Naive thymus-derived CD8-positive, alpha-beta T cell (primary cell): ENCODE data around the gene TTC7B. TPM values are rescaled to one million over a fixed set of nuclear protein-coding genes. Genes with fewer than 3 reads are reported as not detected.

Experiments used
- ATAC-seq, 2 donors: fragments of 150-1000 bp; cut with Tn5 transposase in 1 of 2; sonication (Bioruptor Pico), chemical (Tn5 transposase) in 1 of 2; 1 replicate in 1 of 2; 2 replicates in 1 of 2; pipeline ENCODE4 v1.10.0; 2021; ENCODE audit warnings: mild to moderate bottlenecking in 2 of 2, moderate library complexity in 2 of 2
- POLR2A ChIA-PET: fragments of 350-600 bp; sonication (Branson Sonifier 250); formaldehyde crosslinking; loops from one replicate; lab custom pipeline; 2021; ENCODE audit warnings: antibody characterized with exemption; lab: Charles Lee
- DNase-seq, 10 donors: peaks; one replicate each; pipeline versions ENCODE4 v3.0.0 to v3.0.0-alpha.2; 2020 to 2022
- H3K27ac Mint-ChIP-seq, 10 donors: one replicate each; pipeline ENCODE4 v1.8.0; 2020 to 2022; ENCODE audit warnings: mild to moderate bottlenecking in 10 of 10, mixed read lengths in 10 of 10, moderate library complexity in 4 of 10, inconsistent platforms in 1 of 10
- H3K27me3 Mint-ChIP-seq, 5 donors: one replicate each; pipeline ENCODE4 v1.8.0; 2021 to 2022; ENCODE audit warnings: mixed read lengths in 5 of 5
- H3K36me3 Mint-ChIP-seq, 3 donors: one replicate each; pipeline ENCODE4 v1.8.0; 2020 to 2022; ENCODE audit warnings: mixed read lengths in 3 of 3, mild to moderate bottlenecking in 2 of 3, inconsistent platforms in 1 of 3
- H3K4me1 Mint-ChIP-seq, 4 donors: one replicate each; pipeline ENCODE4 v1.8.0; 2021 to 2022; ENCODE audit warnings: mixed read lengths in 4 of 4
- H3K4me3 Mint-ChIP-seq, 10 donors: one replicate each; pipeline ENCODE4 v1.8.0; 2020 to 2022; ENCODE audit warnings: mild to moderate bottlenecking in 10 of 10, mixed read lengths in 10 of 10, moderate library complexity in 6 of 10, inconsistent platforms in 1 of 10
- H3K9me3 Mint-ChIP-seq, 9 donors: one replicate each; pipeline ENCODE4 v1.8.0; 2020 to 2022; ENCODE audit warnings: mixed read lengths in 9 of 9, mild to moderate bottlenecking in 3 of 9, inconsistent platforms in 1 of 9, moderate library complexity in 1 of 9
- polyA plus RNA-seq, 3 donors: library from polyadenylated mRNA; unstranded; fragments of 300-500 nt; fragmentation: Illumina TruSeq; gene quantifications; one replicate each; pipeline ENCODE4 v1.2.3, GENCODE V29; 2021
- total RNA-seq, 8 experiments: library from RNA in 2 of 8; stranded (reverse) in 2 of 8; gene quantifications; one replicate each; pipeline ENCODE4 v1.2.3 and lab custom pipeline; 2021 to 2026

Gene TTC7B
- total and polyA plus RNA-seq, 5 experiments from 2014 or later = 0.01 to 0.81 (median 0.41) TPM

DNA sequence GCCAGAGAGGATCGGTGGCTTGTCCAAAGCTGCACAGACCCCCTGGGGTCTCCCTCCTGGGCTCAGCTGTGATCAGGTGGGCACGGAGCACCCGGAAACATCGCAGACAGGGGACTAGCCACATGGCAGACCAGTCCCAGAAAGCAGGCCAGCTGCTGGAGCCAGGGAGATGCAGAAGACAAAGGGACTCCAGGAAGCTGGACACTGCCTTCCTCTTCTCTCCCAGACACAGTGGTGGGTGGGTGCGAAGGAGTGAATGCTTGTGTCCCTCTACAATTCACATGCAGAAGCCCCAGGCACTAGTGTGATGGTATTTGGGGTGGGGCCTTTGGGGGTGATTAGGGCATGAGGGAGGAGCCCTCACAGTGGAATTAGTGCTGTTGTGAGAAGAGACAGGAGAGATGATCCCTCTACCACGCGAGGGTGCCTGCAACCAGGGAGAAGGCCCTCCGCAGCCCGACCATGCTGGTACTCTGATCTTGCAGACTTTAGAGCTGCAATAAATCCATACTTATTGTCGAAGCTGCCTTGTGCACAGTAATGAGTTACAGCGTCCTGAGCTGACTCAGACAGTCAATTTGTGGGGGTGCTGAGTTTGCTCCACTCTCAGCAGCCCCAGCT lies 324.2 kb downstream of the TTC7B start:
- Mint-ChIP-seq H3K27ac (no peak overlapping the region), H3K36me3 (peaks cover 0 to 4% (median 0%) of the 10 kb centered on the region in 3 donors), H3K4me3 (no peak overlapping the region), H3K27me3 (peaks cover 0 to 1% (median 0%) of the 10 kb centered on the region in 5 donors), H3K4me1 (peaks cover 0 to 2% (median 0%) of the 10 kb centered on the region in 4 donors), H3K9me3 (peaks cover 0 to 3% (median 0%) of the 10 kb centered on the region in 9 donors)
- POLR2A ChIA-PET = no interaction called here
- DNase-seq (no peak), ATAC-seq (no peak)

DNA sequence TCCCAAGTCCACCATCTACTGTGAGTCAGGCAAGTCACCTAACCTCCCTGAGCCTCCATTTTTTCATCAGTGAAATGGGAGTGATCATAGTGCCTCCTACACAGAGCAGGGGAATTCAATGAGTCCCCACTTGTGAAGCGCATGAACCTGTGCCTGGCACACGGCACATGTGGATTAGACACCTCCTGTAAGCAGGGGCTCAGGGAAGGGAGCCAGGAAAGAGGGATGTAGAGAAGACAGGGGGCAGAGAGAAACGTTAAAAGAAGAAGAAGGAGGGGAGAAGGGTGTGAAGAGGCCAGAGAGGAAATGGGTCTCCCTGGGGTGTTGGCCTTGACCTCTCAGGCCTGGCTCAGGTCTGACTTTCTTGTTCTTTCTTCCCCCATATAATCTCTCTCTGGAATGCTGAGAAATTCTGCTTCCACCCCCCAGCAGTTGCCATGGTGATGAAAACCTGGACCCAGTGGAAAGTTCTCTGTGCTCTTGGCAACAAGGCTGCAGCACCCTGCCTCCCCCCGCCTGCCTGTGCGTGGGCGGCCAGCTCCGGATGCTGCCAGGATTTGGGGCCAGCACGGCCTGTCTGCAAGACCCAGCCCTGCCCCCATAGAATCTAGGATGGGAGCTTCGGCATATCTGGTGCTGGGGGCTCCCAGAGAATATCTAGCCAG lies 324.9 kb downstream of the TTC7B start:
- DNase-seq (no peak), ATAC-seq (no peak)
- POLR2A ChIA-PET = no interaction called here
- Mint-ChIP-seq H3K27ac (peak overlapping the region in 1 of 10 donors; percentile 45), H3K4me1 (peaks cover 0 to 5% (median 0%) of the 10 kb centered on the region in 4 donors), H3K36me3 (peaks cover 0 to 4% (median 0%) of the 10 kb centered on the region in 3 donors), H3K4me3 (no peak overlapping the region), H3K27me3 (peaks cover 0 to 1% (median 0%) of the 10 kb centered on the region in 5 donors), H3K9me3 (peaks cover 0 to 3% (median 0%) of the 10 kb centered on the region in 9 donors)

DNA sequence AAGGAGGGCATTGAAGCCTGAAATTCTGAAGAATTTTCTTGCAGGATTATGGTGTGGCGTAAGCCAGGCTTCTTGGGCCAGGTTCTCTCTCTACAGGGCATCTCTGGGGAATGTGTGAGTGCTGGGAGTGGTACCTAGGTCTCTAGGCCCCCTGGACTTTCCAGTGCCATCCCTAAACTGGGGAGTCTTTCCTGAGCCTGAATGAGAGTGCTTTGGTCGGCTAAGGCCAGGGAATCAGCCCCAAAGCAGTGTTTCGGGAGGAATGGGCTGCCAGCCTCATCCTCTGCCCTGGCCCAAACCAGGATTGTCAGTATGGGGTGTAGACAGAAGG lies 325.5 kb downstream of the TTC7B start:
- POLR2A ChIA-PET = no interaction called here
- Mint-ChIP-seq H3K4me3 (no peak overlapping the region), H3K27me3 (peaks cover 0 to 1% (median 0%) of the 10 kb centered on the region in 5 donors), H3K9me3 (peaks cover 0 to 3% (median 0%) of the 10 kb centered on the region in 9 donors), H3K4me1 (peaks cover 0 to 6% (median 0%) of the 10 kb centered on the region in 4 donors), H3K27ac (no peak overlapping the region), H3K36me3 (peaks cover 0 to 4% (median 0%) of the 10 kb centered on the region in 3 donors)
- no peak for ATAC-seq
- no peak for DNase-seq

DNA sequence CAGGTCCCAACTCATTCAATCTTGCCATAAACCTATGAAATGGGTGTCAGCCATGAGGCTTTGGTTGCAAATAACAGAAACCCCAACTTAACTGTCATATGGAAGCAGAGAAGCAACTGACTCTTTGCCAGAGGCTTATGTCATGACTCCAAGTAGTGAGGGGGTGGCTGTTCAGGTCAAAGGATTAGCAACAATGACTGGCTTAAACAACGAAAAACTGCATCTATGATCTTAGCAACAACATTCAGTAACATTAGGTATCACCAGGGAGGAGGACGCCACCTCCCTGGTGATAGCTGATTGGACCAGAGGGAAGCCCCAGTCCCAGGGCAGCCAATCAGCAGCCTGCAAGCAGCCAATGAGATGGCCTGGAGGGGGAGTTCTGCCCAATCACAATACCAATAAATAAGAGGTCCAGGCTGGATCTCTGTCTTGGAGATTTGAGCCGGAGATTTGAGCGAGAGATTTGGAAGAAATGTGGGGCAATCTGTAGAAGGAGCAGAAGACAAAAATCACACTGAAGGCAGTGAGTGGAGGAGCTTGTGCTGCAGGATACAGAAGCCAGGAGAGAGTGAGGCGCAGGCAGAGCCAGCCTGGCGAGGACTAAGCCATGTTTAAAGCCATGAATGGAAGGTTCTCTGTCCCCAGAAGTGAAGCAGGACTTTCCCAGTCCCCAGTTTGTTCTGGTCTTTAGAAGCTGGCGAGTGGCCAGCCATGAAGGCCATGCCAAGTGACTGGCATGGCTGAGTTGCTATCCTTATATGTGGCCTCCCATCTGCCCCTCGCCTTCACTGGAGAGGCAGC lies 326.1 kb downstream of the TTC7B start:
- ATAC-seq (no peak), DNase-seq (no peak)
- Mint-ChIP-seq H3K4me1 (peaks cover 0 to 6% (median 0%) of the 10 kb centered on the region in 4 donors), H3K4me3 (no peak overlapping the region), H3K36me3 (peaks cover 0 to 1% (median 0%) of the 10 kb centered on the region in 3 donors), H3K27me3 (peaks cover 0 to 1% (median 0%) of the 10 kb centered on the region in 5 donors), H3K27ac (no peak overlapping the region), H3K9me3 (peaks cover 0 to 3% (median 0%) of the 10 kb centered on the region in 9 donors)
- POLR2A ChIA-PET = no interaction called here

DNA sequence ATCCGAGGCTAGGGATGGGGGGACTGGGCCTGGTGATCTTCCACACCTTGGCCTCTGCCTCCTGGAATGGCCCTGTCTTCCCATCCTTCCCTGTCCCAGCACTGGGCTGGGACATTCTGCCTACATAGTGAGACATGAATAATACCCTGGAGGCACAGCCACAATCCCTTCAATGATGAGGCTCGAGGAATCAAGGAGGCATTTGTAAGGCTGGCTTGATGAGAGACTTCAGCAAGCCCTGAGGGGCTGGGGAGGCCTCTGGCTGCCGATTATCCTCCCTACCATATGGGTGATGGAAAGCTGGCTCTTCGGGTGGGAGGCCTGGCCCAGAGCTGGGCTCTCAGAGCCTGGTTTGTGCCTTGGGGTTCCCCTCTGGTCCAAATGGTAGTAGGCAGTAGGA lies 326.9 kb downstream of the TTC7B start:
- Mint-ChIP-seq H3K9me3 (peaks cover 0 to 2% (median 0%) of the 10 kb centered on the region in 9 donors), H3K4me3 (no peak overlapping the region), H3K27me3 (peaks cover 0 to 1% (median 0%) of the 10 kb centered on the region in 5 donors), H3K4me1 (peaks cover 2 to 8% (median 5%) of the 10 kb centered on the region in 4 donors), H3K27ac (no peak overlapping the region), H3K36me3 (no peaks in the 10 kb centered on the region)
- ATAC-seq = no peak
- no peak for DNase-seq
- POLR2A ChIA-PET = no interaction called here

DNA sequence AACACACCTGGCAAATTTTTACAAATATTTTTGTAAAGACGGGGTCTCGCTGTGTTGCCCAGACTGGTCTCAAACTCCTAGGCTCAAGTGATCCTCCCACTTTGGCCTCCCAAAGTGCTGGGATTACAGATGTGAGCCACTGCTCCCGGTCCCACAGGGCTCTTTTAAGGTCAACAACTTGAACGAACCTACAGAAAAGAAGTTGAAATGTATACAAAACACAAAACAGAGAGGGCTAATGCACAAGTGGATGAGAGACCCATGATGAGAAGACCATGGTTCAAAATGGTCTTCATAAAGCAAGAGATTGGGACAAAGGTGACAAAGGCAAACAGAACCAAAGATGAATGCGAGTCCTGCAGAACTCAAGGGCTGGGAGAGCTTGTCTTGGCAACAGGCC lies 328.0 kb downstream of the TTC7B start:
- POLR2A ChIA-PET = no interaction called here
- H3K27ac Mint-ChIP-seq = no peak overlapping the region
- no peak for DNase-seq
- peaks cover 12 to 16% (median 15%) of the 10 kb centered on the region in 4 donors for H3K4me1 Mint-ChIP-seq
- H3K36me3 Mint-ChIP-seq = no peaks in the 10 kb centered on the region
- H3K4me3 Mint-ChIP-seq = no peak overlapping the region
- peaks cover 0 to under 1% (median 0%) of the 10 kb centered on the region in 5 donors for H3K27me3 Mint-ChIP-seq
- peaks cover 0 to 2% (median 0%) of the 10 kb centered on the region in 9 donors for H3K9me3 Mint-ChIP-seq
- ATAC-seq = no peak

DNA sequence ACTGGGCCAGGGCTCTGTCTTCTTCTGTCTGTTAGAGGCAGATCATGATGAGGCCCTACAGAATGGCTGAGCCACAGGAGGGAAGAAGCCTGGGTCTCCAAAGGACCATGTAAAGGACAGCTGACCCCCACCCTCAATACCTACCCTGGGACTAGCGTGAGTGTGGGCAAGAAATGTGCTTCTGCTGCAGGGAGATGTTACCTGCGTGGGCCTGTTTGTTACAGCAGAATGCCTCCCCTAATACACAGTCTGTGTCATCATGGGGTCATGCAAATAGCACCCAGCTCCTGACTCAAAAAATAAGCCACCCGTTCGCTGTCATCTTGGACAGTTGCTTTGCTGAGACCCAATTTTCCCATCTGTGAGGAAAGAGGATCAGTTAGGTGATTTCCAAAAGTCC lies 328.8 kb downstream of the TTC7B start:
- Mint-ChIP-seq H3K36me3 (peaks cover 0 to 1% (median 0%) of the 10 kb centered on the region in 3 donors), H3K4me1 (peaks cover 14 to 19% (median 17%) of the 10 kb centered on the region in 4 donors), H3K27ac (no peak overlapping the region), H3K27me3 (no peaks in the 10 kb centered on the region), H3K9me3 (peaks cover 0 to under 1% (median 0%) of the 10 kb centered on the region in 9 donors), H3K4me3 (no peak overlapping the region)
- ATAC-seq = no peak
- DNase-seq = no peak
- POLR2A ChIA-PET = no interaction called here

DNA sequence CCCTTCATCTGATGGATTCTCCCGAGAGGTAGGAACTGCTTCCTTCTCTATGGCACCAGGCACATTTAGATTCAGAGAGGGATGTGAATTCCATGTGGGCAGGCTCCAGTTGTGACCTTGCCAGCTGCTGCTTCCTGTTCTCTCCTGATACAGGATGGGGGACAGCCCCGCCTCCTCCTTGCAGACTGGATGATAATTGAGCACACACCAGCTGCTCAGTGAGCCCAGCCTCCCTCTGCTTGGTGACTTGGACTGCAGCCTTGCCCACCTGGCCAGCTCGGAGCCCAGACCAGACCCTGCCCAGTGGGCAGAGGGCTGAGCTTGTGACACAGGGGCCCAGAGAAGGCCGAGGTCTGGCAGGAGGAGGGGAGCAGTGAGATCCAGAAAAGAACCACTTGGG lies 329.2 kb downstream of the TTC7B start:
- DNase-seq (no peak), ATAC-seq (no peak)
- POLR2A ChIA-PET = no interaction called here
- Mint-ChIP-seq H3K4me1 (peaks cover 14 to 19% (median 17%) of the 10 kb centered on the region in 4 donors), H3K36me3 (peaks cover 0 to 5% (median 0%) of the 10 kb centered on the region in 3 donors), H3K4me3 (no peak overlapping the region), H3K27me3 (peaks cover 0 to 2% (median 0%) of the 10 kb centered on the region in 5 donors), H3K27ac (no peak overlapping the region), H3K9me3 (peaks cover 0 to 4% (median 0%) of the 10 kb centered on the region in 9 donors)

DNA sequence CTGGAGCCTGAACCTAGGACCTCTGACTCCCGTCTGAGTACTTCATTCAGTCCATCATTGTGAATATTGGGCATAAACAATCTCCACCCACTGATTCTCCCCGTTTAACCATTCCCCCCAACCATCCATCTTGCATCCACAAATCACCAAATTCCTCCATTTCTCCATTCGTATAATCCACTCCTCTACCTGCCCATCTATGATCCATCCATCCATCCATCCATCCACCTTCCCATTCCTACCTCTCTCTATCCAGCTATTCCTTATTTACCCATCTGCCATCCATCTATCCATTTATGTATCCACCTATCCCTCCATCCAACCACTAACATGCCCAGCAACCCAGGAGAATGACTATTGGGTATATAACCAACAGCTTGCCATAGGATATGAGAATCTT lies 331.9 kb downstream of the TTC7B start:
- H3K4me3 Mint-ChIP-seq = peak overlapping the region in 6 of 10 donors; percentile 7 to 59 (median 23)

DNA sequence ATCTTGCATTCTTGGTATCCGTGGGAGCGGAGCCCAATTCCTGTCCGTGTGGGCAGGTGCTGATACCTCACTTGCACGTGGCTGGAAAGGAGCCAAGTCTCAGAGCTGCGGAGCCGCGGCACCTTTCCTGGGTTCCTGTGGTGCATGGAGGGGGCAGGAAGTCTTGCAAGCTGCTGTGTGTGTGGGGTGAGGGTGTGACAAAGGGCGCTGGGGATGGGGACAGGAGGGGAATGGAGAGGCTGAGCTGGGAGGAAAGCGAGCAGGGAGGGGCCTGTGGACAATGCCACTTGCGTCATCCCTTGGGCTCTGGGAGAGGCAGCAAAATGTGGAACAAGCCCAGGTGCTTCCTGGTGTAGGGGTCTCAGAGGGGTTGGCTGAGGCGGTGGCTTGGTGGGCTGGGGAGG lies 332.7 kb downstream of the TTC7B start:
- peaks cover 0 to 10% (median 5%) of the 10 kb centered on the region in 3 donors for H3K36me3 Mint-ChIP-seq
- peaks cover 14 to 19% (median 16%) of the 10 kb centered on the region in 4 donors for H3K4me1 Mint-ChIP-seq
- DNase-seq (peak in 9 of 10 donors; percentile 14 to 80 (median 50)), ATAC-seq (peak; percentile 62 to 84)
- peak overlapping the region in 5 of 10 donors; percentile 33 to 66 (median 58) for H3K27ac Mint-ChIP-seq
- peaks cover 0 to 8% (median 3%) of the 10 kb centered on the region in 9 donors for H3K9me3 Mint-ChIP-seq
- peaks cover 1 to 9% (median 6%) of the 10 kb centered on the region in 5 donors for H3K27me3 Mint-ChIP-seq
- POLR2A ChIA-PET = no interaction called here
- H3K4me3 Mint-ChIP-seq = peak overlapping the region; percentile 15 to 78 (median 58)

More for the DNA sequence above, 331.9 kb downstream of the TTC7B start:
- H3K4me1 Mint-ChIP-seq = peaks cover 14 to 19% (median 16%) of the 10 kb centered on the region in 4 donors
- peaks cover 0 to 10% (median 5%) of the 10 kb centered on the region in 3 donors for H3K36me3 Mint-ChIP-seq
- POLR2A ChIA-PET = interaction anchor here (0.6 kb wide), 1 partner anchor 100 kb away, joined by 3 read pairs; no protein-coding TSS in a partner anchor
- peaks cover 0 to 9% (median 6%) of the 10 kb centered on the region in 5 donors for H3K27me3 Mint-ChIP-seq
- DNase-seq = no peak
- H3K9me3 Mint-ChIP-seq = peaks cover 0 to 8% (median 3%) of the 10 kb centered on the region in 9 donors
- H3K27ac Mint-ChIP-seq = peak overlapping the region in 1 of 10 donors; percentile 22
- ATAC-seq = no peak

DNA sequence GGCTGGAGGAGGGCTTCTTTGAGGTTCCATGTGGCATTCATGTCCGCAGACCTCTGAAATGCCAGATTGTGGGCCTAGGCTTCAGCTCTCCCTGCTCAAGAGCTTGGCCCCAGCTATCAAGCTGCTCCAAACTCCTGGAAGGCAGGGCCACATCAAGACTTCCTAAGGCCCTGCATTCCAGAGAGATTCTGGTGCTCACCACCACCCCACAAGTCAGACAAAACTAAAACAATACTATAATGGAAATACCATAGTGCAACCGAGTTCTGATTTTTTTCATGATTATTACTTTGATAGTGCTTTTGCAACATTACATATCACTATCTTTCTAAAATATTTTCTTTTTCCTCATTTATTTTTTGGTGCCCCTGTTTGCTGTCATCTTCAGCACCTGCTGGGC lies 333.1 kb downstream of the TTC7B start:
- ATAC-seq = no peak
- POLR2A ChIA-PET = no interaction called here
- no peak for DNase-seq
- Mint-ChIP-seq H3K27ac (peak overlapping the region in 1 of 10 donors; percentile 66), H3K4me3 (peak overlapping the region in 8 of 10 donors; percentile 34 to 78 (median 64)), H3K36me3 (peaks cover 0 to 10% (median 5%) of the 10 kb centered on the region in 3 donors), H3K27me3 (peaks cover 1 to 9% (median 7%) of the 10 kb centered on the region in 5 donors), H3K9me3 (peaks cover 0 to 8% (median 3%) of the 10 kb centered on the region in 9 donors), H3K4me1 (peaks cover 14 to 19% (median 16%) of the 10 kb centered on the region in 4 donors)

DNA sequence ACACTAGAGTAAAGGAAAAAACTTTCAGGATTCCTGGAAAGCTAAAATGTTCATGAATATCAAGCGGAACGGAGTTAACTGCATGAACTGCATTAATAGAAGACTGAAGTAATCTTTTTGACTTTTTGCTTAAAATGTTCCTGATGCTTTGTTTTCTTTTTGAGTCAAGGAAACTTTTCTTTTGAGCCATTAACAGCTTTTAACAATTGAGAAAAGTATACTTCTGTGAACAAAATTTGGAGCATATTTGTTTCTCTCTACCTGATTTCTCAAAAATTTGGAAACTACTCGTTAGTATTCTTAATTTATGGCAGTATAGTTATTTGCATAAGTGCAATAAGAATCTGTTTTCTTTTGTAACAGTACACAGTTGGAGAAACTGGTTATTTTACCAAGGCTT lies 340.9 kb downstream of the TTC7B start:
- POLR2A ChIA-PET = no interaction called here

More for the DNA sequence above, 340.9 kb downstream of the TTC7B start:
- Mint-ChIP-seq H3K4me1 (no peaks in the 10 kb centered on the region), H3K4me3 (no peak overlapping the region), H3K36me3 (peaks cover 0 to 27% (median 20%) of the 10 kb centered on the region in 3 donors), H3K9me3 (peaks cover 10 to 63% (median 20%) of the 10 kb centered on the region in 9 donors), H3K27ac (no peak overlapping the region), H3K27me3 (peaks cover 4 to 17% (median 14%) of the 10 kb centered on the region in 5 donors)
- DNase-seq (no peak), ATAC-seq (no peak)
